Left kidney (tissue), 2 donors: ENCODE data around the gene MYH9. TPM values are rescaled to one million over a fixed set of nuclear protein-coding genes. Genes with fewer than 3 reads are reported as not detected.

Experiments used
- DNase-seq: peaks from one replicate; pipeline ENCODE4 v3.0.0-alpha.2; 2013
- polyA plus RNA-seq: library from polyadenylated mRNA; unstranded; fragments of 120-200 nt; gene quantifications from one replicate; pipeline ENCODE4 v1.2.1, GENCODE V29; 2013; ENCODE audit not compliant: insufficient read length

MYH9 gene
- polyA plus RNA-seq, 1 donor: 263 TPM

- DNase-seq: no peak
Observed at GRCh38 chr22:36386900-36387708, 663 bp downstream of the MYH9 start.

DNA sequence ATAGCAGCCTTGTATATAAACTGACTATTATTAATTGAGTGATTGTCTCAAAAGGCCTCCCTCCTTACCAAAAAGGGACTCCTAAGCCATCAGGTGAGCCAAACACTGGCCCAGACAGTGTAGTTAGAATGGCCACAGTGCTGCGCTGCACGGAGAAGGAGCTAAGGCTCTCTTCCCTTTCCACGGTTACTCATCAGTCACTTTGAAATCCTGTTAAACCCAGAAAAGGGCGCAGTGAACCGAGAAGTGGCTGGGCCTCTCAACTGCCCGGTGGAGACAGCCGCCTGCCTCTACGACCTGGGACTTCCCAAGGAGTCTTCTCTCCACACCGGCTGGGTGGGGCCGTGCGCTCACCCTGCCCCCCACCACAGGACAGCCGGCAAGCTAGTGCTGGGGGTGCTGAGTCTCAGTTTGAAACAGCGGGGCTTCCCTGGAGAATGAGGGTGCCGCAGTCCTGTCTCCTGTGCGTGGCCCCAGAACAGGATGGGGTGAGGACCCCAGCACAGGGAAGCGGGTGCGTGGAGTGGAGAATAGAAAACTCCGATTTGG, 1.3 kb downstream of the MYH9 start:
- no peak for DNase-seq

- DNase-seq: no peak
Observed at GRCh38 chr22:36385491-36386350, 2.0 kb downstream of the MYH9 start.

- DNase-seq: peak; percentile 64
Observed at GRCh38 chr22:36384766-36385481, 2.8 kb downstream of the MYH9 start.

DNA sequence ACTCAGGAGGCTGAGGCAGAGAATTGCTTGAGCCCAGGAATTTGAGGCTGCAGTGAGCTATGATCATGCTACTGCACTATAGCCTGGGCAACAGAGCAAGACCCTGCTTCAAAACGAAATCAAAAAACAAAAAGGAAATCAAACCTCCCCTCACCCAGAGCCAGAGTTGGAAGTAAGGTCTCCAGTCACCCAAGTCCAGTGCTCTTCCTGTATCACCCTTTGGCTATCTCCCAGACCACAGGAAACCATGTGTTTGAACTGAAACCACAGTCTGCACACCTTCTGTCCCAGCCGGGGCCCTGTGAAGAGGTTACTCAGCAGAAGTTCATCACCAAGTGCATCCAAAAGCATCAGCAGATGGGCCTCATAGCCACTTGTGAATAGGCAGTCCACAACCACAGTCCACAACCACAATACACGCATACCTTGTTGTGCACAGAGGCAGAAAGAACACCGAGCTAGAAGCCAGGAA, 4.6 kb downstream of the MYH9 start:
- no peak for DNase-seq

GRCh38 chr22:36381513-36382128, 6.1 kb downstream of the MYH9 start:
- DNase-seq: no peak

- no peak for DNase-seq
Observed at GRCh38 chr22:36379593-36380361, 8.0 kb downstream of the MYH9 start.

GRCh38 chr22:36378869-36379217, 8.9 kb downstream of the MYH9 start:
- no peak for DNase-seq

GRCh38 chr22:36378080-36378868, 9.5 kb downstream of the MYH9 start:
- no peak for DNase-seq

GRCh38 chr22:36377022-36377631, 10.6 kb downstream of the MYH9 start:
- DNase-seq: no peak

DNA sequence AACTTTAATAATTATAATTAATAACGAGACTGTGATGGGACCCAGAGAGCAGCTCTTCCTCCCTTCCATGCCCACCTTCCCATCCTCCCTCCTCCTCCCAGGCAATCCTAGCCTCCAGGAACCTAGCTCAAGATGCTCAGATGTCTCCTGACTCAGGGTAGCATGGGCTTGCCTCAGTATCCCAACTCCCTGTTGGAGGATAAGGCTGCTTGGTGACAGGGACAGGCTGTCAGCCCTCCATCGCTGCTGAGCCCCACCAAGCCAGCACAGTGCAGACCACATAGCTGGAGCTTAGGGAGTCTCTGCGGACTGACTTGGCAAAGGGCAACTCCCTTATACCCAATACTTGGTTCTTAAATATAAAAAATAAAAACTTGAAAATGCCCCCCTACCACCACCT, 11.5 kb downstream of the MYH9 start:
- no peak for DNase-seq

DNA sequence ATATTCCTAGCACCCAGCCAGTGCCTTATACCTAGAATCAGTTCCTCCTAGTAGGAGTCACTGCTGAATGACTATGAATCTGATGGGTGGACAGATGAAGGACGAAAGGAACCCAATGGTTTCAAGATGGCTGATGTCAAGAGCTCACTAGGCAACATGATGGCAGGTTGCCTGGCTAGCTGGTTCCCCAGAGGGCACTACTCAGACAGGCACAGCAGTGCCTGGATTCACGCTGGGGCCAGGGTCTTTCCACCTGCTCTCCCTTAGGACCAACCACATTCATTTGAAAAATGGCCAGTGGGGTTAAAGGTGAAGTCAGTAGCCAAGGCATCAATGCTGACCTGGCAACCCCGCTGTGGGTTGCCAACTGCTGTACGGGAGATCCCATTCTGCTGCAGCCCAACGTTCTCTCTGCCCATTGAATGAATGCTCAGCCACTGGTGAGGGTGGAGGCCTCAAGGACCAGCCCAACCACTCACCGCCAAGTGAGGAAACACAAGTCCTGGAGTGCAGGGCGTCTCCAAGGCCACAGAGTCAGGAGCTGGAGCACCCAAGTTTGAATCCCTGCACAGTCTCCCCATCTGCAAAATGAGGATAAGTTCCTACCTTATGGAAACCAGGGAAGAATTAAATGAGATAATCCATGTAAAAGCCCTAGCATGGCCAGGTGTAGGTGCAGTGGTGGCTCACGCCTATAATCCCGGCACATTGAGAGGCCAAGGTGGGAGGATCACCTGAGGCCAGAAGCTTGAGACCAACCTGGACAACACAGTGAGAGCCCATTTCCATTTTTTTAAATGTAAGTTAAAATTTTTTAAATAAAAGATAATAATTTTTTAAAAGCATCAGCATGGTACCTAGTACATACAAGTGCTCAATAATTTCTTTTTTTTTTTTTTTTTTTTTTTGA, 12.4 kb downstream of the MYH9 start:
- no peak for DNase-seq

DNA sequence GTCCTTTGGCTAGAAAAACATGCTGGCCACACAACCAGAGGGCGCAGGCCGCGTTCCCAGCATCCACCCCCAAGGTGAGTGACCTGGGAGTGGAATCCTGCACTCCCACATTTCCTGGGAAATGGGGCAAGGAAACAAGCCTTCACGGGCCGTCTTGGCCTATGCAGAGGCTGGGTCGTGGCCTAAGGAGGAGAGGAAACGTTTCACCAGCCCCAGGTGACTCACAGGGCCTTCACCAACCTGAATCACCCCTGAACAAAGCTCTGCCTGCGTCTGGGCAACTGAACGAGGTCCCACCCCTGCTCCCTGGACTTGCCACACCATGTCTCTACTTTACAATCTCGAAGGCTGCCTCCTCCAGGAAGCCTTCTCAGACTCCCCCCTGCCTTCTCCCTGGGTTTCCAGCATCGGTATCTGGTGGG, 13.2 kb downstream of the MYH9 start:
- no peak for DNase-seq

DNA sequence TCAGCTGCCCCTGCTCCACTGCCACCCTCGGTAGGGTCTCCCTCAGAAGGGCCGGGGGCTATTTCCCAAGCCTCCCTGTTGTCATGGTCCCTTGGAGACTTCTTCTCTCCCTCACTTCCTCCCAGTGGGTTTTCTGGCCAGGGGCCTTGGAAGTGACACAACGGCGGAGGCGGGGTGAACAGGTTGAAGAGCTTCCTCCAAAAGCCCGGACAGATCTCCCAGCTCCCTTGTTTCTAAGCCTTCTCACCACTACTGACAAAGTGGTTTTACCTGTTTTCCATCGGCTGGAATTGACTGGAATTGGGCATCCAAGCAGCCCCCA, 14.5 kb downstream of the MYH9 start:
- no peak for DNase-seq

GRCh38 chr22:36371920-36372319, 15.8 kb downstream of the MYH9 start:
- DNase-seq: no peak

GRCh38 chr22:36369922-36370791, 17.6 kb downstream of the MYH9 start:
- DNase-seq: no peak

DNA sequence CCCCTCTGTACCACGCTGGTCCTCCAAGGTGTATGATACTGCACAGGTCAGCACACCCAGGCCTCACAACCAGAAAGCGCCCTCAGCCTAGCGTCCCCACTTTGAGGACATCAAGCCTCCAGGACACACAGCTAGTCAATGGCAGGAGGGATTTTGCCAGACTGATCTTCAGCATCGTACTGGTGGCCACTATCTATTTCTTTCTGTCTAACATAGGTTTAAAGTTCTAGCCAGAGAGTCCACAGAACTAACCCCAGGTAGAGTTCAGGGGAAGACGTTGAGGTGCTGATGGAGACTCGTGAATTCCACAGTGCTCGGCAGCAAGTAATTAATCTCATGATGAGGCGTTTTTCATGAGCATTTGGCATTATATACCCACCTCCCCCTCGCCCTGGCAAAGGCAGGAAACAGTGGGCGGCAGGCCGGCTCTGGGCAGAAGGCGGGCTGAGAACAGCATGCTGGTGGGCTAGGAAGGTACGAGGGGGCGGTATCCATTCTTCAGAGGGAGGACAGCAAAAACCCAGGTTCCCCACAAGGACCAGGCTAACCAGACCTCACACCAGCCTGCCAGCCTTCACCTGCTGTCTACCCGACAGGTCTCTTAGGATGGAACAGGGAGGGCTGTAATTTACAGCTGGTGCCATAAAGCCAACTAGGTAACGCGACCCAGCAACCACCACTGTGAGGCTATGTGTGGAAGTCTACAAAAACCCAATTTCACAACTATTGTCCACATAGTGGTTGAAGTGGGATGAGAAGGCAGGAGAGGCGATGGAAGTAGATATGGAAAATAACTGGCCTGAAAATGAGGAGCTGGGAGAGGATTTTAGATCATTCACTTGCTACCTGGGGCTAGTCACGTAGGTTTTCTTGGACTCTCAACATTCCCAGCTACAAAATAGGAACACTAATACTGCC, 18.5 kb downstream of the MYH9 start:
- DNase-seq: no peak
